GM18519 (cell line): Measurements from ENCODE around the gene METTL15.
"Not testable (repeated sequence)": the region's sequence is repeated elsewhere in the genome, so short reads cannot be mapped to it uniquely, and the experiment has no call there.

Source experiments
- ATAC-seq: cut with Tn5 transposase; IDR thresholded peaks from one replicate; pipeline ENCODE4 v1.9.1; 2021; ENCODE audit warnings: mild to moderate bottlenecking, moderate library complexity; ENCODE audit not compliant: unreplicated experiment, low FRiP score

The METTL15 gene, protein sequence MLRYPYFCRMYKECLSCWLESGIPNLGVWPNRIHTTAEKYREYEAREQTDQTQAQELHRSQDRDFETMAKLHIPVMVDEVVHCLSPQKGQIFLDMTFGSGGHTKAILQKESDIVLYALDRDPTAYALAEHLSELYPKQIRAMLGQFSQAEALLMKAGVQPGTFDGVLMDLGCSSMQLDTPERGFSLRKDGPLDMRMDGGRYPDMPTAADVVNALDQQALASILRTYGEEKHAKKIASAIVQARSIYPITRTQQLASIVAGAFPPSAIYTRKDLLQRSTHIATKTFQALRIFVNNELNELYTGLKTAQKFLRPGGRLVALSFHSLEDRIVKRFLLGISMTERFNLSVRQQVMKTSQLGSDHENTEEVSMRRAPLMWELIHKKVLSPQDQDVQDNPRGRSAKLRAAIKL

DNA sequence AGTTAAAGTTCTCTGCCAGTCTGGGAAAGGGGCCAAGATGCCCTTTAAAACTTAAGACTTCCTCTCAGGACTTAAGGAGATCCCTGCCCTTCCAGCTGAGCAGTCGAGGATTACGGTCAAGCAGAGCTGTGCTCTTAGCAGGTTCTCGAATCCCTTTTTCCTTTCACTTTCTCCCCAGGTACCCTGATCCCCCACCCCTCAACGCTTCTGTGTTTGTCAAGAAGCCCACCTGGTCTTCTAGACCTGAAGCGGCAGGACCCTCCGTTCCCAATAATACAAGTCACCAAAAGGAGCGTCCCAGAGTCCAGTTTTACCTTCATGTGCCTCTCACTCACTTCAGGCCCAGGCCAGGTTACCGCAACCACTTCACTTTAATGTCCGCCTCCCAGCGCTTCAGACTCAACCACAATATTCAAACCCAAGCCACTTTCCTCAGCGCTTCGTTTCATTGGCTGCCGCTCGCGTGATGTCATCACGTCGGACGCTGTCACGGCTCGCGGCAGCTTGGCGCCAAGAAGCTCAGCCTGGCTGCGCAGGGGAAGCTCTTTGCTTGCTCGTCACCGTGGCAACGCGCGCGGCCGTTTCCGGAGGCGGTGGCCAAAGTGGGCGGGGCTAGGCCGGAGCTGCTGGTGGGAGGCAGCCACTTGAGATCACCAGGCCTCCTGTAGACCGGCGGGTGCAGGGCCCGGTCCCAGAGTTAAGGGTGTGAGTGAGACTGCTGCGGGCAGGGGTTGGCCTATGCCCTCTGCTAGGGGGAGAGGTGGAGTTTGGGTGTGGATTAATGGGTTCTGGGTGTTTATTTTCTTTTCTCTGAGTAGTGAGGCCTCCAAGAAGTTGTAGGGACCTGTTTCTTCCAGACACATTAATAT lies at the start of gene METTL15, which contains the start of gene KIF18A:
Gene METTL15, plus strand, starts transcription at position 639 of the 869 bp plus-strand sequence. CDS start 4,947 bp downstream, outside the sequence.
Gene KIF18A, minus strand, starts transcription at position 407 of the 869 bp plus-strand sequence. CDS start 10,209 bp downstream, outside the sequence.
- ATAC-seq = peak; percentile 96

DNA sequence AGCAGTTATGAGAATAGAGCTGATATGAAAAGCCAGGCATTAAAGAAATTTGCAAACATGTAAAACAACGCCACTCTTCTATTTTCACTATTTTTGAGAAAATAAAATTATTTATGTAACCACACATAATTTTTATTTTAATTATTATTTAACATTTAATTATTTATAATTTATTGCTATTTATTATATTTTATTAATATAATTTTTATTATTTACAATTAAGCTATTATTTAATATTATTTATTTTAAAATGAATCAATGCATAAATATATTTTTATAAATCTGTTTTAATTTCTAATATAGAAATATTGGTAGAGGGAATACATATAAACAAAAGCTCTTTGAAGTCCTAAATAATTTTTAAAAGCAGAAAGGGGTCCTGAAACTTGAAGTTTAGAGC lies 36.9 kb upstream of the METTL15 start:
- no peak for ATAC-seq

DNA sequence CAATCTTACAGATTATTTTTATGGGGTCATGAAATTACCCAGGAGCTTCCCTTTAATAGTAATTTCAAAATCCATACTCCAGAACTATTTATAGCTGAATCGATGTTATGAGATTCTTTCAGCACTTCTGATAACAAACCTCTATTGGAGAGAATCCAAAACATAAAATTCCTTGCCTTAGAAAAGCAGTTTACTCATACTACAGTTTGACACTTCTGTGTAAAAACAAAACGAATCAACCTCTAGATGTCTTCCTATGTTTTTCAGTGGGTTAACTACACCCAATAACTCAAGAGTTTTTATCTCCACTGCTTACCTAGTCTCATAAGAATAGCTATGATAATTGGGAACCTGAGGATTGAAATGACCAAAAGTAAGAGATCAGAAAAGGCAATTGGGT lies 35.9 kb upstream of the METTL15 start:
- no peak for ATAC-seq

DNA sequence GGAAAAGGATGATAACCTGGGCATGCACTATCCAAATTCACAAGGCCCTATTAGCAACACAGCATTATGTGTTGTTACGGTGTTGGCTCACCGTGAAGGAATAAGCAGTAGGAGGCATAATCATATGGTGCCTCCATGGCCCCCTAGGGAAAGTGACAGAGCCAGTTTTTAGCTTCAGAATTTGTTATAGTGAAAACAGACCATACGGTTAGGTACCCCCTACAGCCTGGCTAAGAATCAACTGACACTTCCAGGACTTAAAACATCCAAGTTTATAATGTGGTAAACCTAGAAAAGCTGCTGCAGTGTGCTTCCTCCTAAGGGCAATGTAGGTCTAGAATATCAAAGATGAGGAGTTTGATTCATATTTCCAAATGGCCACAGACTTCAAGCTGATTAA lies 30.7 kb upstream of the METTL15 start:
- no peak for ATAC-seq

DNA sequence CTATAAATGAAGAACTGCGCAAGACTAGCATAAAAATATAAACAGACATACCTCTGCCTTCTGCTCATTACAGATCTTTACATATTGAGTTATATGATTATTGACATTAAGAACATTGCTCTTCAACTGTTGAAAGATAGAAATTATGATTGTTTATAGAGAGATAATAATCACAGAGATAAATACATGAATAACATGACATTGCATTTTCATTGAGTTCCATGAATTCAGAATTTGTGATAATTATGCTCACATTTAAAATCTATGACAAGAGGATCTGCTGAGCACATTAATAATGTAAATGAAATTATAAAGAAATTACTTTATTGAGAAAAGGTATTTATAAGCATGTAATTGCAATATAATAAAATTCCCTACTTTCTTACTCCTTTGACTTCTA lies 25.1 kb upstream of the METTL15 start:
- no peak for ATAC-seq

DNA sequence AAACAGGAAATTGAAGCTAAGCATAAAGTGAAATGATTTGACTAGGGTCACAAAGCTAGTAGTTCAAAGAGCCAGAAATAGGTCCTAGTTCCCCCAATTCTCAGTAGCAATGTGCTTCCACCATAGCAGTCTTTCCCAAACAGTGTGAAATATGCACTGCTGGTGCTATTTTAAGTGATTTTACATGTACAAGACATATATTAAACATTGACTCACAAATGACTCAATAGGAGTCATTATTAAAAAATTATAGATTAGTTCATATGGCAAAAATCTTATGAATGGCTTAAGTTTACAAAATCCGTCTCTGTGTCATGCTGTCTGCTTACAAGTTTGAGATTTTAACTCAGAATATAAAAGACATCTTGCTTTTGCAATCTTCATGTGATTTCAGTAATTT lies 21.6 kb upstream of the METTL15 start:
- ATAC-seq = no peak

DNA sequence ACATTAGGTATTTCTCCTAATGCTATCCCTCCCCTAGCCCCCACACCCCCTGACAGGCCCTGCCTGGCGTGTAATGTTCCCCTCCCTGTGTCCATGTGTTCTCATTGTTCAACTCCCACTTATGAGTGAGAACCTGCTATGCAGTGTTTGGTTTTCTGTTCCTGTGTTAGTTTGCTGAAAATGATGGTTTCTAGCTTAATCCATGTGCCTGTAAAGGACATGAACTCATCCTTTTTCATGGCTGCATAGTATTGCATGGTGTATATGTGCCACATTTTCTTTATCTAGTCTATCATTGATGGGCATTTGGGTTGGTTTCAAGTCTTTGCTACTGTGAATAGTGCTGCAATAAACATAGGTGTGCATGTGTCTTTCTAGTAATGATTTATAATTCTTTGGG lies 21.0 kb upstream of the METTL15 start:
- ATAC-seq = not testable (repeated sequence)

DNA sequence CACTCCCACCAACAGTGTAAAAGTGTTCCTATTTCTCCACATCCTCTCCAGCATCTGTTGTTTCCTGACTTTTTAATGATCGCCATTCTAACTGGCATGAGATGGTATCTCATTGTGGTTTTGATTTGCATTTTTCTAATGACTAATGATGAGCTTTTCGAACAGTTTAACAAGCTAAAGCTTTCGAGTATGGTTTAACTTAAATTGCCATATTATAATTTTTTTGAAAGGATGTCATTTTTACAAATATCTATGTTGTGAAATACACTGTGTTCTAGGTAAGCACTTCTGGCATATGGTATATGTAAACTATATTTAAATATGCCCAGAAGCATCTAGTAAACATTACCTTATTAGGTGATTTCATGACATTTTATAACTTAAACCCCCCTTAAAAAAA lies 20.5 kb upstream of the METTL15 start:
- ATAC-seq = not testable (repeated sequence)

DNA sequence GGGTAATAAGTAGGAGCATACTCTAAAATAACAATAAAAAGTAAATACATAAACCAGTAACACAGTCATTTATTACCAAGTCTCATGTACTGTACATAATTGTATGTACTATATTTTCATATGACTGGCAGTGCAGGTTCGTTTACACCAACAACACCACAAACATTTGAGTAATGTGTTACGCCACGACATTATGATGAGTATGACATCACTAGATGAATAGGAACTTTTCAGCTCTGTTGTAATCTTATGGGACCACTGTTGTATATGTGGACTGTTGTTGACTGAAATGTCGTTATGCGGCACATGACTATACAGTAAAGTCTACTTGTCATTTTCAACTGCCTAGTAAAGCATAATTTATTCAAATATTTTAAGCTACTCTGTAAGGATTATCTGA lies 18.8 kb upstream of the METTL15 start:
- ATAC-seq = no peak

DNA sequence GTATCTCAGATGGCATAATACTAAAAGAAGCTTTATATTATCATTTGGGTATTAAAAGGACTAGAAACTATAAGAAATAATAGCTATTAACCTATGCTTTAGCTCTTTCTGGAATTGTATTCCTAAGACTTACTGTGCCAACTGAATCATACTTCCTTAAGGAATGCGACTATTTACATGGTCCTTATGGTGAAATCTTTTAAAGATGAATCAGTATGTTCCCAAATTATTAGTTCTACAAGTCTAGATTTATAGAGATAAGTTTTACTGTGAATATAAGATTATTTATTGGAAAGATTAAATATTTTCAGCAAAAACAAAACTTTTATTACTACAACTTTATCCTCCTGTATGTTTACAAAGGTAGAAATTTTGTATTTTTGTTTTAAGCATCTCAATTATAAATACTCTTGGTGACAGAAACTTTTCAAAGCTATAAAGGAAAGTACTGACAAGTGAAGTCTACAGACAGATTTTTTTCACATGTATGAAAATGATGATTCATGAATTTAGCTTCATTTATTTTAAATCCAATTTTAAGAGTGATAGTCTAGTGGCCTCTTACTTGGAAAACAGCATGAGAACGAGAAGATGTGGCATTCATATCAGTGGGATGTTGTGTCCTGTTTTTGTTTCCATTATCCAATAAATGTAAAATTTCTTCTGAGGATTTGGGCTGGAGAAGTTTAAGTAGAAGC lies 18.0 kb upstream of the METTL15 start:
- ATAC-seq = no peak

DNA sequence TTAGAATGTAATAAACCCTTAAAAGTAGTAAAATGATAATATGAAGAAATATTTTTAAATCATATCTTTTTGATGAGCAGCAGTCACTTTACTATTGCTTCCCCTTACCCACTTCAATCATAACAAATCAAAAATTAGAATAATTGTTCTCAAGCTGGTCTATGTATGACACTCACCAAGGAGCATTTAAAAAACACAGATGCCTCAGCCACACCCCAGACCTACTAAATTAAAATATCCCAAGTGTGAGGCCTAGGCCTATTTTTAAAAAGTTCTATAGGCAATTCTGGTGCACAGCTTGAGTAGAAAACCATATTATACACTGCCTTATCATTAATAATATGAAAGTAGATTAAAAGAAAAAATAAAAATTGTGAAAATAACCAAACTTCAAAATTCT lies 15.4 kb upstream of the METTL15 start:
- no peak for ATAC-seq

DNA sequence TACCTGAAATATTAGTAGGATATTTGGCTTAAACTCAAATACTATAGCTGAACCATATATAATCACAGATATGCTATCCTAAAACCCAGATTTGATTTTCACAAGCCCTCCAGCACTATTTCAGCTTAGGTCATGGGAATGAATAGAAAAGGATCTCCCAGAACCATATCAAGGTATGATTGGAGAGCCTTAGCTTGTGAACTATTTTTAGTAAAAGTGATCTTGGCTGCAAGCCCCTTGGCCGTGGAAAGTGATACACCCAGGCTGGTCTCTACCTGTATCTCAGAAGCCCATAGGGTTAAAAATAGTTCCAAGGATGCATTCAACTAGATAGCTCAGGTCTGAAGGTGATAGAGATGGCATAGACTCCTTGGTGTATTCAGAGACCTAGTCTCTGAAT lies 9.9 kb upstream of the METTL15 start:
- ATAC-seq = no peak

DNA sequence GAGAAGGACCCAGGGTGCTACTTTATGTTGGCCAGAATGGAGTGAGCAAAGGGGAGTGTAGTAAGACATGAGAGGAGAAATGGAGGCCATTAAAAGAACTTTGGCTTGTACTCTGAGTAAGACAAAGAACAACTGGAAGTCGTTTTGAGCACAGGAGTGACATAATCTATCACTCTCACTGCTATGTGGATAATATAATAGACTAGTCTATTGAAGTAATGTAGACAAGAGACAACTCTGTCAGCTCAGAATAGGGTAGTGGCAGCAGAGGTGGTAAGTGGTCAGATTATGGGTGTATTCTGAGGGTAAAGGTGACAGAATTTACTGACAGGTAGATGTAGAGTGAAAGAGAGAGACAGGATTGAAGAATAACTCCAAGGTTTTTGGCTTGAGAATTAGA lies 8.5 kb upstream of the METTL15 start:
- ATAC-seq = no peak

DNA sequence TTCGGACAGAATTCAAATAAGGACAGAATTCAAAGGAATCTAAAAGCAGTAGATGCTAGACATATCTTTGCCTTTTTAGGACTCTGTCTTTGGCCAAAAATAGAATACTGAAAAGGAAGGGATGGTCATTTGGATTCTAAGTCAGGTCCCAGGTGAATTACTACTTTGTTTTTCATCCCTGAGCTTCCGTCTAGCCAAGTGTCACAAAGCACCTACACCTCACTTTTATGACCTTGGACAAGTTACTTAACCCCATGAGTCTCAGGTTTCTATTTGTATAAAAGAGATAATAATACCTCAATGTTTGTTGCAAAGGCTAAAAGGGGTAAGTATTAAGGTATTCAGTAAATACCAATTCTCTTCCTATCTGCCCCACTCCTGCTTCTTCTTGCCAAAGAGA lies 7.5 kb upstream of the METTL15 start:
- ATAC-seq = no peak

DNA sequence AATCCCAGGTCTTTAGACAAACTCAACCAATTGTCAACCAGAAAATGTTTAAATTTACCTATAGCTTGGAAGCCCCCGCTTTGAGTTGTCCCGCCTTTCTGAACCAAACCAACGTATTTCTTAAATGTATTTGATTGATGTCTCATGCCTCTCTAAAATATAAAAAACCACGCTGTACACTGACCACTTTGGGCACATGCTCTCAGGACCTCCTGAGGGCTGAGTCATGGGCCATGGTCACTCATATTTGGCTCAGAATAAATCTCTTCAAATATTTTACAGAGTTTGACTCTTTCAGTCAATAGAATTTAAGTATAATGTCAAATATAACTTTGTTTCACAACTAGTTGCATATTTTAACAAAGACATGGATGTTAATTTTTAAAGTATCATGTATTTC lies 5.9 kb upstream of the METTL15 start:
- not testable (repeated sequence) for ATAC-seq

DNA sequence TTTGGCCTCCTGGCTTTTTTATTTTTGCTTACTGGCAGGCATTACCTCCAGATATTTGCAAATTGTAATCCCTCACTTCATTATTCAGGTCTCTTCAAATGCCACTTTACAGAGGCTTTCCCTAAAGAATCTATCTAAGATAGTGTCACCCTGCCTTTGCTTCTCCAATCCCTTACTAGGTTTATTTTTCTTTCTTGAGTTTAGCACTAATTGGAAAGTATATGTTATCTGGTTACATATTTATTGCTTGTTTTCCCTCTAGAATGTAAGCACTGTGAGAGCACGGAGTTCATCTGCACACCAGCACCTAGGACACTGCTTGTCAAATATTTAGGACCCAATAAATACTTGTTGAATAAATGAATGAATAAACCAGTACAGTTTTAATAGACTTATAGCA lies 3.8 kb upstream of the METTL15 start:
- no peak for ATAC-seq

DNA sequence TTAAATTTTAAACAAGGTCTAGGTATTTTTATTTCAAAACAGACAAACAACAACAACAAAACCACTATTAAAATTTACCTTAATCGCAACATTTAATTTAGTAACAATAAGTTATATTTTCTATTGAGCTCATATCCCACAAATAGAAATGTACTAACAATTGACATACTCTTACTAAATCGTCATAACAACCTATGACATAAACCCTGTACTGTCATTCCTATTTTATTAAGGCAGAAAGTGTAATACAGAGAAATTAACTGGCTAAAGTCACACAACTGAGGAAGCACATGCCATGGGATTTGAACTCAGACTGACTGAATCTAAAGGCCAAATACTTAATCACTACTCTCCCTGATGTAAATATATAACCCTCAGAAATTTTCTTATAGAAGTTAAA lies 3.2 kb upstream of the METTL15 start:
- ATAC-seq = no peak

DNA sequence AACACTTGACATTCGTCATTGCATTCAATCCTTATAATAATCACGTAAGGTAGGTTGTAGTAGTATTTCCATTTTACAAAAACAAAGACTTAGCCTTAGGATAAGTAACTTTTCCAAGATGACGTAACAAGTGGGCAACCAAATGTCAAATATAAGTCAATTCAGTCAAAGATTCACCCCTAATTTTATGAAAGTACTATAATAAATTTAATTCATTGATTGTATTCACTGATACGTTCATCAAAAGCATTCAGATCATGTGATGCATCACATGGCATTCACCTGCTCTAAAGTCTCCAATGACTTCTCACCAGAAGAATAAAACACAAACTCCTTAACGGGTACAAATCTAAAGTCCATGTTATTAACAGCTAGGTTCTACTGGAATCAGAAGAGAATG lies 2.3 kb upstream of the METTL15 start:
- no peak for ATAC-seq

DNA sequence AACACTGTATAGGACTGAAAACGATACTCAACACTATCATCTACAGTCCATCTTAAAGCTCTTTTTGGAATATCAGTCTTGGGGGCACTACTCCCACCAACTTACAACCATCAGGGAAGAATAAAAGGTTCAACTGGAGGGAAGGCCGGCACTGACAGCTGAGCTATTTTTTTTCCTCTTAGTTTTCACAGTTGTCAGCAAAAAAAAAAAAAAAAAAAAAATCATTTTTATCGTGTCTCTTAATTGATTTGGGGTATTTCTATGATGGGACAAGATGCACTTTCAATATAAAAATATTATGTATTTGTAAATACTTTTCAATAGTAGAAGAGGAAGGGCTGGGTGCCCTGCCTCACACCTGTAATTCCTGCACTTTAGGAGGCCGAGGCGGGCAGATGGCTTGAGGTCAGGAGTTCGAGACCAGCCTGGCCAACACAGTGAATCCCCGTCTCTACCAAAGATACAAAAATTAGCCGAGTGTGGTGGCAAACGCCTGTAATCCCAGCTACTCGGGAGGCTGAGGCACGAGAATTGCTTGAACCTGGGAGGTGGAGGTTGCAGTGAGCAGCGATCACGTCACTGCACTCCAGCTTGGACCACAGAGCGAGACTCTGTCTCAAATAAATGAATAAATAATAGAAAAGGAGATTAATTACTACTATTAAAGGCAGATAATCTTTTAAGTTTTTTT lies 1.7 kb upstream of the METTL15 start:
- no peak for ATAC-seq

DNA sequence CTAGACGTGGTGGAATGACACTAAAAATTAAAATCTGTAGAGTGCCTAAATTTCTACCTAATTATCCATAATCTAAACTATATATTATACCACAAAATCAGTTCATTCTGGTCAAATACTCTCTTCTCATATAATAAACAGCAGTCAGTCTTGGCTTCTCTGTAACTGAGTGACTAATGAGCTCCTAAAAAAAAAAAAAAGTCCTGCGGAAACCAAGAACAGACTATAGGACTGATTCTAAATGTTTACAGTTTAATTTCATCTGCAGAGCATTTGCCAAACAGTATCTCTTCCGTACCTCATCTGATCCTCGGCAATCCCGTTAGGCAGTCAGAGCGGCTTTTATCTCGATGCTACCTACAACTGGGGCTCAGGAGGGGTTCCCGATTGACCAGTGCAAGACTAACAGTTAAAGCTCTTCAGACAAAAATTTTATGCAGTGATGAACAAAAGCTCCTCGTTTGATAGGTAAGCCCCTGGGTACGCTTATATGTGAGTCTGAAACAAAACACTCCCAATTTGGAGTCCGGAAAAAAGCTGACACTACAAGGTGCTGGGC lies 918 bp upstream of the METTL15 start:
- ATAC-seq = no peak
